SH-SY5Y (cell line): Measurements from ENCODE around the gene CRIM1.

Experiments
- GATA2 ChIP-seq: IDR thresholded peaks from 2 replicates; pipeline ENCODE4 v1.6.1; 2011; ENCODE audit warnings: mild to moderate bottlenecking, low read depth, low read length
- GATA3 ChIP-seq: IDR thresholded peaks from 2 replicates; pipeline ENCODE4 v1.6.1; 2011; ENCODE audit warnings: low read depth, mild to moderate bottlenecking, low read length, moderate library complexity

GRCh38 chr2:36444216-36444936 lies 88.8 kb downstream of the CRIM1 start:
- TF ChIP-seq GATA2 (no peak), GATA3 (no peak)
